Stimulated activated CD4-positive, alpha-beta T cell treated with anti-CD3 and anti-CD28 coated beads, Interleukin-4, amount 100 ng/mL, for 4 hours (primary cell): ENCODE measurements around the gene STX1A.

Experiments
- DNase-seq, 2 experiments: peaks; one replicate each; pipeline ENCODE4 v3.0.0-alpha.2; 2020

Gene STX1A

GRCh38 chr7:73718905-73719805 lies at the start of gene STX1A:
STX1A (minus strand) TSS chr7:73719669; CDS start chr7:73719631, 38 bp downstream.
- DNase-seq: peak; percentile 65 to 74

- DNase-seq: no peak
These were observed 49.4 kb upstream of the STX1A start for GRCh38 chr7:73768641-73769480.

- no peak for DNase-seq
These were observed 47.2 kb upstream of the STX1A start for GRCh38 chr7:73766556-73767229.

GRCh38 chr7:73762659-73762999 lies 43.2 kb upstream of the STX1A start:
- no peak for DNase-seq

GRCh38 chr7:73761854-73762658 lies 42.6 kb upstream of the STX1A start:
- no peak for DNase-seq

- DNase-seq: no peak
These were observed 39.2 kb upstream of the STX1A start for GRCh38 chr7:73758581-73759138.

GRCh38 chr7:73749931-73750776 lies 30.7 kb upstream of the STX1A start:
- no peak for DNase-seq

GRCh38 chr7:73746378-73746777 lies 26.9 kb upstream of the STX1A start:
- DNase-seq: no peak

- DNase-seq: no peak
These were observed 23.5 kb upstream of the STX1A start for GRCh38 chr7:73742753-73743641.

- DNase-seq: no peak
These were observed 22.9 kb upstream of the STX1A start for GRCh38 chr7:73742338-73742752.

GRCh38 chr7:73741600-73741999 lies 22.1 kb upstream of the STX1A start:
- DNase-seq: no peak

- no peak for DNase-seq
These were observed 21.3 kb upstream of the STX1A start for GRCh38 chr7:73740771-73741170.

GRCh38 chr7:73740212-73740611 lies 20.7 kb upstream of the STX1A start:
- no peak for DNase-seq

GRCh38 chr7:73739387-73739767 lies 19.9 kb upstream of the STX1A start:
- DNase-seq: no peak

- DNase-seq: peak; percentile 97 to 99
These were observed 19.3 kb upstream of the STX1A start, which contains the start of gene ABHD11 for GRCh38 chr7:73738612-73739386. ABHD11 (minus strand) TSS chr7:73738802; CDS start chr7:73738770, 32 bp downstream.

- DNase-seq: peak; percentile 39 to 70
These were observed 18.7 kb upstream of the STX1A start for GRCh38 chr7:73738220-73738611.

- no peak for DNase-seq
These were observed 18.2 kb upstream of the STX1A start for GRCh38 chr7:73737491-73738219.

GRCh38 chr7:73736885-73737284 lies 17.4 kb upstream of the STX1A start:
- DNase-seq: no peak
